ENCODE data around the gene CARD9.

GRCh38 chr9:136339173-136339957 lies 34.1 kb downstream of the CARD9 start:
- TF ChIP-seq CTCF (IDR thresholded peaks at IDR 0.05) = peak; percentile 63 to 87 (median 72)
- no peak for TF ChIP-seq POLR2A (IDR thresholded peaks at IDR 0.05)

Data from thyroid gland (tissue), 4 donors.